ENCODE results near the gene GADD45B. TPM values are rescaled to one million over a fixed set of nuclear protein-coding genes. Genes with fewer than 3 reads are reported as not detected.

The GADD45B gene
- total and polyA plus RNA-seq, 2 of the 4 experiments (the other 2 are of a cell fraction): 30.1 to 106 TPM

DNA sequence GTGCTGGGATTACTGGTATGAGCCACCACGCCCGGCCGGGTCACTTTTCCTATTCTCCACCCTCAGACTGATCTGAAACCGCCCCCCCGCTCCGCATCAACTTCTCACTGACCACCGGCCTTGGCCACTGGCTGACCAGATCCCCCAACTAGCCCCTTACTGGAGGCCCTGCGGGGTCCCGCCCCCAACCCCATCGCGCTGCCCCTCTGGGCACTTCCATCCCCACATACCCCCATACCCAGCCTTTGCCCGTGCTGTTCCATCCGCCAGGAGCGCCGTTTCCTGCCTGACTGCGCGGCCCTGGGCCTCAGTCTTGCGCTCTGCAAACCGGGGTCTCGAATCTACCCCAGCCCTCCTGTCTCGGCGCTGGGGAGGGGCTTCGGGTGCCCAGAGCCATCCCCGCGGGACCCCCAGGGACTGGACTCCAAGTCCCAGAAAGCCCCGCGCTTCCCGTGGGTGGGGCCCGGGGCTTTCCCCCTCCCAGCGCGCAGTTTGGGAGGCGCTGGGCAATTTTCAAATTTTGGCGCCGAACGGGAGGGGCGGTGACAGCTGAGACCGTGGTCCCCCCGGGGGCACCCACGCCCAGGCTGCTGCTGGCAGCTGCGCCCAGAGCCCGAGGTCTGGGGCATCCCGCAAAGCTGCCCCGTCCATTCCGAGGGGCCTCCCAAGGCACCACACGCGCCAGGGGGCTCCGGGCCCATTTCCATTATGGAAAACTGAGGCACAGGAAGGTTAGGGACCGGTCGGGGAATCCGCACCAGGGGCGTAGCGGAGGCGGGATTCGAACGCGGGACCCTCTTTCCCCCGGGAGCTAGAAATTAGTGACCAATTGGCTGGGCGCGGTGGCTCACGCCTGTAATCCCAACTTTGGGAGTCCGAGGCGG lies 13.9 kb upstream of the GADD45B start (continued):
- TF ChIP-seq MAFK (IDR thresholded peaks at IDR 0.05; ENCODE audit: low read depth, low read length) (no peak), RFX5 (IDR thresholded peaks at IDR 0.05; ENCODE audit: low read depth, low read length) (no peak), BHLHE40 (IDR thresholded peaks at IDR 0.05; ENCODE audit: low read depth, low read length) (no peak), FOS (IDR thresholded peaks at IDR 0.05; ENCODE audit: low read depth, low read length) (no peak)

All from IMR-90 (cell line).